ENCODE data around the gene CCDC136. TPM values are rescaled to one million over a fixed set of nuclear protein-coding genes. Genes with fewer than 3 reads are reported as not detected.

The CCDC136 gene
- total RNA-seq, 1 experiment from 2014 or later: 31.1 TPM

DNA sequence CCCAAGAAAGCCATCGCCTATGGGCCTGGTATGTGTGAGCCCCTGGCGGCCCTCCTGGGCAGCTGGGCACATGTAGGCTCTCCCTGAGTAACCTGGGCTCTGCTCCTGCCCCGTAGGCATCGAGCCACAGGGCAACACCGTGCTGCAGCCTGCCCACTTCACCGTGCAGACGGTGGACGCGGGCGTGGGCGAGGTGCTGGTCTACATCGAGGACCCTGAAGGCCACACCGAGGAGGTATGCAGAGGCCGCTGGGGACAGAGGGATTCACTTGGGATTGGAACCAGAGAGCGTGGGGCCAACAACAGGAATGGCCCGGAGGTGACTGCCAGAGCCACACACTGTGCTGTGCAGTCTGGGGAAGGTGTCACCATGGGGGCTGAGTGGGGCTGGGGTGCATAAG lies 45.8 kb downstream of the CCDC136 start:
- H3K9me3 Mint-ChIP-seq: no peaks in the 10 kb centered on the region
- TF ChIP-seq, protein P1, sequence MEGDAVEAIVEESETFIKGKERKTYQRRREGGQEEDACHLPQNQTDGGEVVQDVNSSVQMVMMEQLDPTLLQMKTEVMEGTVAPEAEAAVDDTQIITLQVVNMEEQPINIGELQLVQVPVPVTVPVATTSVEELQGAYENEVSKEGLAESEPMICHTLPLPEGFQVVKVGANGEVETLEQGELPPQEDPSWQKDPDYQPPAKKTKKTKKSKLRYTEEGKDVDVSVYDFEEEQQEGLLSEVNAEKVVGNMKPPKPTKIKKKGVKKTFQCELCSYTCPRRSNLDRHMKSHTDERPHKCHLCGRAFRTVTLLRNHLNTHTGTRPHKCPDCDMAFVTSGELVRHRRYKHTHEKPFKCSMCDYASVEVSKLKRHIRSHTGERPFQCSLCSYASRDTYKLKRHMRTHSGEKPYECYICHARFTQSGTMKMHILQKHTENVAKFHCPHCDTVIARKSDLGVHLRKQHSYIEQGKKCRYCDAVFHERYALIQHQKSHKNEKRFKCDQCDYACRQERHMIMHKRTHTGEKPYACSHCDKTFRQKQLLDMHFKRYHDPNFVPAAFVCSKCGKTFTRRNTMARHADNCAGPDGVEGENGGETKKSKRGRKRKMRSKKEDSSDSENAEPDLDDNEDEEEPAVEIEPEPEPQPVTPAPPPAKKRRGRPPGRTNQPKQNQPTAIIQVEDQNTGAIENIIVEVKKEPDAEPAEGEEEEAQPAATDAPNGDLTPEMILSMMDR (conservative IDR thresholded peaks at IDR 0.05): no peak

More for the DNA sequence above, 45.8 kb downstream of the CCDC136 start:
- Histone ChIP-seq H4K8ac (replicated peaks; ENCODE audit: insufficient read length, low read depth, low read length) (no peak overlapping the region), H3K27me3 (ENCODE audit: insufficient read depth, low read length) (0 out of 2 replicates have a peak, but pooled peaks cover 1% of the 10 kb centered on the region), H4K91ac (ENCODE audit: insufficient read length, low read depth, low read length) (no peak overlapping the region), H3K9me3 (ENCODE audit: control insufficient read depth, low read depth, low read length) (no peaks in the 10 kb centered on the region), H2BK20ac (ENCODE audit: low read depth, low read length, poor library complexity, severe bottlenecking) (no peak overlapping the region), H2BK5ac (ENCODE audit: insufficient read length, low read length) (no peak overlapping the region), H3K27ac (ENCODE audit: insufficient read length, low read depth, low read length) (no peak overlapping the region), H2BK12ac (ENCODE audit: insufficient read length, low read depth, low read length) (no peak overlapping the region), H2BK15ac (ENCODE audit: low read depth, low read length) (no peak overlapping the region), H3K56ac (ENCODE audit: insufficient read length, low read depth, low read length) (no peak overlapping the region), H3K23ac (ENCODE audit: insufficient read length, low read depth, low read length) (no peak overlapping the region), H4K20me1 (ENCODE audit: control insufficient read depth, insufficient read depth, insufficient read length) (no peaks in the 10 kb centered on the region), H3T11ph (ENCODE audit: low read length) (no peak overlapping the region), H3K79me2 (ENCODE audit: insufficient read depth, low read length) (no peaks in the 10 kb centered on the region), H3K9ac (ENCODE audit: extremely low read depth, insufficient read length, low read length) (no peak overlapping the region), H3K4me2 (ENCODE audit: insufficient read depth, insufficient read length, low read length) (no peak overlapping the region), H3K79me1 (ENCODE audit: insufficient read depth, low read depth, low read length, poor library complexity, severe bottlenecking) (no peaks in the 10 kb centered on the region), H4K5ac (ENCODE audit: insufficient read length, low read depth, low read length) (no peak overlapping the region), H2AFZ (ENCODE audit: low read length) (no peak overlapping the region), H3K4me1 (ENCODE audit: insufficient read depth, low read length) (peaks cover 5% of the 10 kb centered on the region; the same call in 1 of the 2 replicates), H3K14ac (ENCODE audit: insufficient read depth, low read length) (no peak overlapping the region), H3K23me2 (ENCODE audit: insufficient read length, low read depth, low read length, poor library complexity, severe bottlenecking) (peaks cover 4% of the 10 kb centered on the region), H3K18ac (ENCODE audit: insufficient read length, low read depth, low read length) (no peak overlapping the region), H3K4ac (ENCODE audit: low read depth, low read length) (no peak overlapping the region), H2BK120ac (ENCODE audit: low read depth, low read length, poor library complexity, severe bottlenecking) (no peak overlapping the region), H2AK5ac (ENCODE audit: insufficient read length, low read length) (no peak overlapping the region)
- no peak for DNase-seq
- H3K4me3 Mint-ChIP-seq: no peak overlapping the region
- no peak overlapping the region for H3K27ac Mint-ChIP-seq
- WGBS (ENCODE audit: extremely low coverage, insufficient read length, low lambda C conversion rate): no CpG with 5 or more reads among the region's 16 CpGs
- H3K4me1 Mint-ChIP-seq: peaks cover 12 to 33% of the 10 kb centered on the region in 2 experiments
- H3K27me3 Mint-ChIP-seq (ENCODE audit: low read depth): peaks cover 3% of the 10 kb centered on the region; the same call in 1 of the 2 replicates
- H3K36me3 Mint-ChIP-seq (ENCODE audit: insufficient read depth in 1 of 3, low read depth in 3 of 3): peaks cover 0 to 6% (median 0%) of the 10 kb centered on the region in 3 experiments; a peak in 2 of 7 replicates
